Type B pancreatic cell (in vitro differentiated cells): ENCODE data around the gene HAUS6. TPM values are rescaled to one million over a fixed set of nuclear protein-coding genes. Genes with fewer than 3 reads are reported as not detected.

Experiments used
- DNase-seq: peaks from one replicate; pipeline ENCODE4 v3.0.0; 2021; ENCODE audit warnings: mixed read lengths; ENCODE audit not compliant: unreplicated experiment; ENCODE audit errors: extremely low spot score
- H3K27ac Mint-ChIP-seq: 2 replicates; pipeline ENCODE4 v1.8.0; 2021; ENCODE audit warnings: mild to moderate bottlenecking, mixed read lengths
- H3K27me3 Mint-ChIP-seq: 2 replicates; pipeline ENCODE4 v1.8.0; 2021; ENCODE audit warnings: mixed read lengths
- H3K36me3 Mint-ChIP-seq: 2 replicates; pipeline ENCODE4 v1.8.0; 2021; ENCODE audit warnings: mixed read lengths
- H3K4me1 Mint-ChIP-seq: one replicate; pipeline ENCODE4 v1.8.0; 2021; ENCODE audit warnings: mixed read lengths; ENCODE audit not compliant: unreplicated experiment
- H3K4me3 Mint-ChIP-seq: 2 replicates; pipeline ENCODE4 v1.8.0; 2021; ENCODE audit warnings: mild to moderate bottlenecking, mixed read lengths
- H3K9me3 Mint-ChIP-seq: 2 replicates; pipeline ENCODE4 v1.8.0; 2021; ENCODE audit warnings: mixed read lengths
- total RNA-seq: library from RNA; stranded (reverse); gene quantifications from 2 replicates; pipeline ENCODE4 v1.2.1, GENCODE V29; 2021; ENCODE audit warnings: low replicate concordance
- TF ChIP-seq, protein P1 (sequence below): fragments of 200-600 bp; sonication (generic); conservative IDR thresholded peaks from 2 replicates; pipeline ENCODE4 v1.5.0; 2021; ENCODE audit warnings: antibody characterized with exemption, mild to moderate bottlenecking

The HAUS6 gene
- total RNA-seq, 1 donor from 2014 or later: 20.7 TPM

- Mint-ChIP-seq H3K4me1 (no peaks in the 10 kb centered on the region), H3K9me3 (no peaks in the 10 kb centered on the region), H3K27ac (no peak overlapping the region), H3K4me3 (no peak overlapping the region), H3K27me3 (no peaks in the 10 kb centered on the region), H3K36me3 (no peaks in the 10 kb centered on the region)
- TF ChIP-seq, protein P1, sequence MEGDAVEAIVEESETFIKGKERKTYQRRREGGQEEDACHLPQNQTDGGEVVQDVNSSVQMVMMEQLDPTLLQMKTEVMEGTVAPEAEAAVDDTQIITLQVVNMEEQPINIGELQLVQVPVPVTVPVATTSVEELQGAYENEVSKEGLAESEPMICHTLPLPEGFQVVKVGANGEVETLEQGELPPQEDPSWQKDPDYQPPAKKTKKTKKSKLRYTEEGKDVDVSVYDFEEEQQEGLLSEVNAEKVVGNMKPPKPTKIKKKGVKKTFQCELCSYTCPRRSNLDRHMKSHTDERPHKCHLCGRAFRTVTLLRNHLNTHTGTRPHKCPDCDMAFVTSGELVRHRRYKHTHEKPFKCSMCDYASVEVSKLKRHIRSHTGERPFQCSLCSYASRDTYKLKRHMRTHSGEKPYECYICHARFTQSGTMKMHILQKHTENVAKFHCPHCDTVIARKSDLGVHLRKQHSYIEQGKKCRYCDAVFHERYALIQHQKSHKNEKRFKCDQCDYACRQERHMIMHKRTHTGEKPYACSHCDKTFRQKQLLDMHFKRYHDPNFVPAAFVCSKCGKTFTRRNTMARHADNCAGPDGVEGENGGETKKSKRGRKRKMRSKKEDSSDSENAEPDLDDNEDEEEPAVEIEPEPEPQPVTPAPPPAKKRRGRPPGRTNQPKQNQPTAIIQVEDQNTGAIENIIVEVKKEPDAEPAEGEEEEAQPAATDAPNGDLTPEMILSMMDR: no peak
- no peak for DNase-seq
These were observed 43.8 kb upstream of the HAUS6 start for GRCh38 chr9:19146441-19147024.

DNA sequence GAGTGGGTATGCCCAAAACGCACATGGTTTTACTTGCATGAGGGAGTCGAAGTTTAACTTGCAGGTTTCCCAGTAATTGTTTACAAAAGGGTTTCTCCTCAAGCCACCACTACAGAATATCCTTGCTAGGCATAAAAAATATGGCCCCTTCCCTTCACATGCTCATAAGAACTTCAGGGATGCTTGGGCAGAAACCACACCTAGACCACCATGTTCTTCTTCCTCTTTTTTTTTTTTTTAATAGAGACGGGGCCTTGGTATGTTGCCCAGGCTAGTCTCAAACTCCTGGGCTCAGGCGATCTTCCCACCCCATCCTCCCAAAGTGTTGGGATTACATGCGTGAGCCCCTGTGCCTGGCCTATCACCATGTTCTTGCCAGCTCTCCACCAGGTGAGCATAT, 43.2 kb upstream of the HAUS6 start:
- Mint-ChIP-seq H3K36me3 (no peaks in the 10 kb centered on the region), H3K27me3 (no peaks in the 10 kb centered on the region), H3K27ac (no peak overlapping the region), H3K9me3 (no peaks in the 10 kb centered on the region), H3K4me3 (no peak overlapping the region), H3K4me1 (no peaks in the 10 kb centered on the region)
- TF ChIP-seq, protein P1: no peak
- no peak for DNase-seq

- Mint-ChIP-seq H3K4me1 (peaks cover 9% of the 10 kb centered on the region), H3K36me3 (no peaks in the 10 kb centered on the region), H3K4me3 (no peak overlapping the region), H3K9me3 (no peaks in the 10 kb centered on the region), H3K27ac (no peak overlapping the region), H3K27me3 (no peaks in the 10 kb centered on the region)
- no peak for DNase-seq
- TF ChIP-seq, protein P1: no peak
These were observed 37.6 kb upstream of the HAUS6 start for GRCh38 chr9:19140259-19140658.

DNA sequence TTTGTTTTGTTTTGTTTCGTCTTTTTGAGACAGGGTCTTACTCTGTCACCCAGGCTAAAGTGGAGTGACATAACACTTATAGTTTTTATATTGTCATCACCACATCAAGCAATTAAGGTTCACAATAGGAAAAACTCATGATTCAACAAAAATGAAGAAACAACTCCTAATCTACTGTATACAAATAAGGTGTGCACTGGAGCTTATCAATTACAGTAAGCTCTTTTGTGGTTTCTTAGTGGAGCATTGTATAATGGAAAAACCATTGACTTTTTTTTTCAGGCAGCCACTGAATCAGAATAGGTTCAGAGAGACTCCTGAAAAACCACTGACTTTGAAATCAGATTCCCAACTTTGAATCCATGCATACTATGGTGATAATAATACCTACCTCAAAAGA, 35.4 kb upstream of the HAUS6 start:
- H3K4me1 Mint-ChIP-seq: peaks cover 9% of the 10 kb centered on the region
- no peaks in the 10 kb centered on the region for H3K36me3 Mint-ChIP-seq
- no peak for DNase-seq
- no peak overlapping the region for H3K4me3 Mint-ChIP-seq
- TF ChIP-seq, protein P1: no peak
- no peaks in the 10 kb centered on the region for H3K27me3 Mint-ChIP-seq
- H3K27ac Mint-ChIP-seq: no peak overlapping the region
- H3K9me3 Mint-ChIP-seq: no peaks in the 10 kb centered on the region

DNA sequence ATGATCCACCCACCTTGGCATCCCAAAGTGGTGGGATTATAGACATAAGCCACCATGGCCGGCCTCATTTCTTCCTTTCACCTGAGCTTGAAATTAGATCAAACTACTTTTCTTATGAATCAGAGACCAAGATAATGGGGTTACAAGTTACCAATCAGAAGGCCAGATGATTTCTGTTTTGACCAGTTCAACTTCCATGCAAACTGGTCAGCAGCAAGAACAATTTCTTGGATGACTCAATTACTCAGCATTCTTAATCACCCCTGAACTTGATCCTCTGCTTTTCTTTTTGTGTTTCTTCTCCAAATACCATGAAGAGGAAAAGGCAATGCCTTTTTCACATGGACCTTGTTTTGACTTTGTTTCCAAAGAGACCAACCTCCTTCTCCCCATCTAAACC, 34.6 kb upstream of the HAUS6 start:
- TF ChIP-seq, protein P1: no peak
- Mint-ChIP-seq H3K36me3 (no peaks in the 10 kb centered on the region), H3K9me3 (no peaks in the 10 kb centered on the region), H3K4me1 (peaks cover 9% of the 10 kb centered on the region), H3K27ac (no peak overlapping the region), H3K27me3 (no peaks in the 10 kb centered on the region), H3K4me3 (no peak overlapping the region)
- no peak for DNase-seq

- H3K9me3 Mint-ChIP-seq: no peaks in the 10 kb centered on the region
- H3K4me3 Mint-ChIP-seq: no peak overlapping the region
- no peaks in the 10 kb centered on the region for H3K36me3 Mint-ChIP-seq
- H3K4me1 Mint-ChIP-seq: peaks cover 9% of the 10 kb centered on the region
- TF ChIP-seq, protein P1: no peak
- H3K27ac Mint-ChIP-seq: no peak overlapping the region
- no peak for DNase-seq
- H3K27me3 Mint-ChIP-seq: no peaks in the 10 kb centered on the region
These were observed 33.4 kb upstream of the HAUS6 start for GRCh38 chr9:19136129-19136528.
